HUES64 (cell line): ENCODE measurements around the gene RPL41.

ENCODE experiments used
- H3K27ac ChIP-seq: 2 replicates; pipeline ENCODE4 v1.7.0; 2013; ENCODE audit warnings: low read depth, low read length, inconsistent platforms
- H3K27me3 ChIP-seq: 2 replicates; pipeline ENCODE4 v1.6.1; 2013; ENCODE audit warnings: mild to moderate bottlenecking, low read length; ENCODE audit not compliant: insufficient read depth
- H3K36me3 ChIP-seq: 2 replicates; pipeline ENCODE4 v1.6.1; 2013; ENCODE audit warnings: mild to moderate bottlenecking, low read length; ENCODE audit not compliant: insufficient read depth
- H3K4me1 ChIP-seq: 2 replicates; pipeline ENCODE4 v1.6.1; 2013; ENCODE audit warnings: mild to moderate bottlenecking, low read length, moderate library complexity; ENCODE audit not compliant: insufficient read depth
- H3K4me3 ChIP-seq: 2 replicates; pipeline ENCODE4 v1.5.1; 2013; ENCODE audit warnings: mild to moderate bottlenecking, low read length, moderate library complexity
- H3K9ac ChIP-seq: 2 replicates; pipeline ENCODE4 v1.6.1; 2013; ENCODE audit warnings: mild to moderate bottlenecking, low read depth, low read length
- H3K9me3 ChIP-seq: 2 replicates; pipeline ENCODE4 v1.6.1; 2013; ENCODE audit warnings: low read depth, low read length; ENCODE audit not compliant: insufficient read depth
- WGBS: fragments of 150-250, 120-280 bp; methylation state at CpG from one replicate; pipeline ENCODE4 v1.1.7; 2013; ENCODE audit warnings: missing lambda C conversion rate; 5-methylcytosine and 5-hydroxymethylcytosine counted together

RPL41 gene

GRCh38 chr12:56117778-56118687 lies 1.6 kb downstream of the RPL41 start, which contains the start of gene ZC3H10:
TSS of gene ZC3H10 (plus strand) at chr12:56118266. CDS start at chr12:56120563, 2,297 bp downstream.
- peak within 1 kb of the TSS; percentile 98 for H3K9ac ChIP-seq
- H3K4me3 ChIP-seq, result peak within 1 kb of the TSS; percentile 83
- H3K9me3 ChIP-seq, result no peaks in the 10 kb centered on the region
- under 1% methylated on average over 60 of the region's 61 CpGs for WGBS
- no peaks in the 10 kb centered on the region for H3K27me3 ChIP-seq
- peaks cover 42% of the 10 kb centered on the region for H3K36me3 ChIP-seq
- peaks cover 17% of the 10 kb centered on the region for H3K4me1 ChIP-seq
- H3K27ac ChIP-seq, result peak within 1 kb of the TSS; percentile 85

GRCh38 chr12:56118688-56119357 lies 2.4 kb downstream of the RPL41 start:
- Histone ChIP-seq H3K9ac (peak overlapping the region; percentile 64), H3K9me3 (no peaks in the 10 kb centered on the region), H3K4me1 (peaks cover 17% of the 10 kb centered on the region), H3K27me3 (no peaks in the 10 kb centered on the region), H3K27ac (peak overlapping the region; percentile 71), H3K4me3 (peak overlapping the region; percentile 83), H3K36me3 (peaks cover 34% of the 10 kb centered on the region)
- 23% methylated on average over 13 of the region's 13 CpGs for WGBS

- Histone ChIP-seq H3K4me3 (peak overlapping the region; percentile 83), H3K9ac (0 out of 2 replicates have a peak overlapping the region, but pooled peaks have one; percentile 64), H3K4me1 (peaks cover 17% of the 10 kb centered on the region), H3K27ac (peak overlapping the region; percentile 71; the same call in 1 of the 2 replicates), H3K36me3 (peaks cover 28% of the 10 kb centered on the region), H3K27me3 (no peaks in the 10 kb centered on the region), H3K9me3 (no peaks in the 10 kb centered on the region)
- under 1% methylated on average over 2 of the region's 2 CpGs for WGBS
Measured at GRCh38 chr12:56119361-56119796, 2.9 kb downstream of the RPL41 start.

GRCh38 chr12:56120158-56120846 lies 3.9 kb downstream of the RPL41 start:
- Histone ChIP-seq H3K27ac (no peak overlapping the region), H3K4me3 (no peak overlapping the region), H3K27me3 (no peaks in the 10 kb centered on the region), H3K4me1 (peaks cover 17% of the 10 kb centered on the region), H3K9me3 (no peaks in the 10 kb centered on the region), H3K36me3 (peaks cover 28% of the 10 kb centered on the region), H3K9ac (no peak overlapping the region)
- WGBS, result 95% methylated on average over 17 of the region's 17 CpGs

- Histone ChIP-seq H3K4me1 (peaks cover 17% of the 10 kb centered on the region), H3K9me3 (no peaks in the 10 kb centered on the region)
- 96% methylated on average over 11 of the region's 11 CpGs for WGBS
Measured at GRCh38 chr12:56121204-56121870, 4.9 kb downstream of the RPL41 start.

GRCh38 chr12:56122637-56123036 lies 6.2 kb downstream of the RPL41 start:
- Histone ChIP-seq H3K36me3 (peaks cover 20% of the 10 kb centered on the region), H3K4me1 (peaks cover 28% of the 10 kb centered on the region), H3K4me3 (no peak overlapping the region), H3K27ac (no peak overlapping the region), H3K9me3 (no peaks in the 10 kb centered on the region), H3K9ac (no peak overlapping the region), H3K27me3 (no peaks in the 10 kb centered on the region)
- 93% methylated on average over 2 of the region's 2 CpGs for WGBS

More at GRCh38 chr12:56121204-56121870, 4.9 kb downstream of the RPL41 start:
- Histone ChIP-seq H3K36me3 (peaks cover 28% of the 10 kb centered on the region), H3K27ac (no peak overlapping the region), H3K4me3 (no peak overlapping the region), H3K27me3 (no peaks in the 10 kb centered on the region), H3K9ac (no peak overlapping the region)

- peaks cover 23% of the 10 kb centered on the region for H3K4me1 ChIP-seq
- no peak overlapping the region for H3K27ac ChIP-seq
- H3K9ac ChIP-seq, result no peak overlapping the region
- no peaks in the 10 kb centered on the region for H3K9me3 ChIP-seq
- H3K27me3 ChIP-seq, result no peaks in the 10 kb centered on the region
- WGBS, result 93% methylated on average over 4 of the region's 4 CpGs
- H3K36me3 ChIP-seq, result peaks cover 19% of the 10 kb centered on the region
- H3K4me3 ChIP-seq, result no peak overlapping the region
Measured at GRCh38 chr12:56124133-56124532, 7.7 kb downstream of the RPL41 start.

- peaks cover 18% of the 10 kb centered on the region for H3K36me3 ChIP-seq
- peak overlapping the region; percentile 54; the same call in 1 of the 2 replicates for H3K4me3 ChIP-seq
- H3K9me3 ChIP-seq, result no peaks in the 10 kb centered on the region
- H3K9ac ChIP-seq, result no peak overlapping the region; the same call in 1 of the 2 replicates
- peak overlapping the region; percentile 54; the same call in 1 of the 2 replicates for H3K27ac ChIP-seq
- WGBS, result 90% methylated on average over 3 of the region's 3 CpGs
- H3K4me1 ChIP-seq, result peaks cover 16% of the 10 kb centered on the region
- H3K27me3 ChIP-seq, result no peaks in the 10 kb centered on the region
Measured at GRCh38 chr12:56126732-56127239, 10.4 kb downstream of the RPL41 start.

GRCh38 chr12:56127485-56127887 lies 11.1 kb downstream of the RPL41 start:
- Histone ChIP-seq H3K9me3 (no peaks in the 10 kb centered on the region), H3K27ac (peak overlapping the region; percentile 50; the same call in 1 of the 2 replicates), H3K27me3 (no peaks in the 10 kb centered on the region), H3K4me3 (peak overlapping the region; percentile 54), H3K36me3 (peaks cover 24% of the 10 kb centered on the region), H3K9ac (peak overlapping the region; percentile 57; the same call in 1 of the 2 replicates), H3K4me1 (peaks cover 16% of the 10 kb centered on the region)
- WGBS, result 7% methylated on average over 3 of the region's 8 CpGs
